Ovary (tissue), 9 donors: ENCODE results near the gene ALPK1. TPM values are rescaled to one million over a fixed set of nuclear protein-coding genes. Genes with fewer than 3 reads are reported as not detected.

ENCODE experiments used
- DNase-seq, 5 donors: peaks; one replicate each; pipeline ENCODE4 v3.0.0-alpha.2; 2019 to 2020
- H3K27ac ChIP-seq, 2 donors: fragments of 200-600 bp; one replicate each; pipeline versions ENCODE4 v1.5.1 to v1.8.0; 2019 to 2022
- H3K27me3 ChIP-seq: fragments of 200-600 bp; one replicate; pipeline ENCODE4 v1.8.0; 2022
- H3K36me3 ChIP-seq: fragments of 200-600 bp; sonication (generic); one replicate; pipeline ENCODE4 v1.5.1; 2019
- H3K4me1 ChIP-seq: one replicate; pipeline ENCODE4 v1.8.1; 2013; ENCODE audit warnings: mild to moderate bottlenecking, moderate library complexity; ENCODE audit not compliant: insufficient read depth
- H3K4me3 ChIP-seq: fragments of 200-600 bp; sonication (generic); one replicate; pipeline ENCODE4 v1.5.1; 2017
- H3K9me3 ChIP-seq, 2 donors: fragments of 200-600 bp in 1 of 2; sonication (generic) in 1 of 2; one replicate each; pipeline versions ENCODE4 v1.5.1 to v1.8.1; 2013 to 2019; ENCODE audit warnings: mild to moderate bottlenecking in 1 of 2, moderate library complexity in 1 of 2
- EP300 ChIP-seq: sonication (generic); formaldehyde crosslinking; IDR thresholded peaks from one replicate; pipeline ENCODE4 v1.6.1; 2017; ENCODE audit warnings: antibody characterized with exemption
- POLR2A ChIP-seq: fragments of 450-650 bp; IDR thresholded peaks from one replicate; pipeline ENCODE4 v1.6.1; 2017; ENCODE audit warnings: antibody characterized with exemption, mild to moderate bottlenecking, moderate library complexity
- WGBS, 3 donors: extraction: QIAGEN DNeasy Blood & Tissue Kit in 1 of 3; methylation state at CpG; one replicate each; pipeline versions ENCODE4 v1.1.5 to v1.1.7; 2013 to 2017; 5-methylcytosine and 5-hydroxymethylcytosine counted together
- intact Hi-C, 4 donors: fragments of 100-400 bp; cut with DNase I; formaldehyde crosslinking; loops; one replicate each; pipeline versions ENCODE4 v1.11.0 to v1.15.1; 2022 to 2023
- polyA plus RNA-seq, 2 donors: library from polyadenylated mRNA; stranded (reverse); fragments of 200-250 nt in 1 of 2; fragments of 350-450 nt in 1 of 2; fragmentation: Illumina TruSeq in 1 of 2; extraction: RNeasy Lipid Tissue Mini Kit (QIAGEN cat#74804) in 1 of 2; gene quantifications; one replicate each; pipeline ENCODE4 v1.2.3, GENCODE V29; 2013 to 2014
- total RNA-seq, 7 donors: library from RNA; depleted of rRNA in 2 of 7; stranded (reverse); fragments of >200 nt in 2 of 7; fragmentation: NEBNext Ultra II Directional in 3 of 7; extraction: Animal tissue kit (Norgen Biotek cat#: 25700) in 3 of 7; gene quantifications; one replicate each; pipeline versions ENCODE4 v1.1.0 to v1.2.4, GENCODE V29; 2016 to 2023
- TF ChIP-seq, protein P1 (sequence below), 3 donors: fragments of 450-650 bp in 2 of 3; fragments of 200-600 bp in 1 of 3; IDR thresholded peaks; one replicate each; pipeline versions ENCODE4 v1.5.1 to v1.8.0; 2016 to 2022; ENCODE audit warnings: antibody characterized with exemption in 3 of 3, mild to moderate bottlenecking in 1 of 3
- donor health status: DM: no; HTN: no; CAD: no; lungs with moderate emphysema.
- donor health status: DM: no; HTN: no; CAD: no.
- donor health status: Bipolar disorder and iron deficiency.
- donor health status: DM: yes; HTN: yes; CAD: no.
- donor health status: DM: no; HTN: no; CAD: no.
- donor health status: DM: yes; HTN: yes; CAD: no.

The ALPK1 gene
- total and polyA plus RNA-seq, 9 donors = 6.8 to 33.6 (median 21.3) TPM

- intact Hi-C loops = no loop called here
- 92 to 93% (median 92%) methylated on average over 3 of the region's 3 CpGs for WGBS, 3 donors
- no peaks in the 10 kb centered on the region for H3K9me3 ChIP-seq
- no peak for TF ChIP-seq EP300
- TF ChIP-seq, protein P1, sequence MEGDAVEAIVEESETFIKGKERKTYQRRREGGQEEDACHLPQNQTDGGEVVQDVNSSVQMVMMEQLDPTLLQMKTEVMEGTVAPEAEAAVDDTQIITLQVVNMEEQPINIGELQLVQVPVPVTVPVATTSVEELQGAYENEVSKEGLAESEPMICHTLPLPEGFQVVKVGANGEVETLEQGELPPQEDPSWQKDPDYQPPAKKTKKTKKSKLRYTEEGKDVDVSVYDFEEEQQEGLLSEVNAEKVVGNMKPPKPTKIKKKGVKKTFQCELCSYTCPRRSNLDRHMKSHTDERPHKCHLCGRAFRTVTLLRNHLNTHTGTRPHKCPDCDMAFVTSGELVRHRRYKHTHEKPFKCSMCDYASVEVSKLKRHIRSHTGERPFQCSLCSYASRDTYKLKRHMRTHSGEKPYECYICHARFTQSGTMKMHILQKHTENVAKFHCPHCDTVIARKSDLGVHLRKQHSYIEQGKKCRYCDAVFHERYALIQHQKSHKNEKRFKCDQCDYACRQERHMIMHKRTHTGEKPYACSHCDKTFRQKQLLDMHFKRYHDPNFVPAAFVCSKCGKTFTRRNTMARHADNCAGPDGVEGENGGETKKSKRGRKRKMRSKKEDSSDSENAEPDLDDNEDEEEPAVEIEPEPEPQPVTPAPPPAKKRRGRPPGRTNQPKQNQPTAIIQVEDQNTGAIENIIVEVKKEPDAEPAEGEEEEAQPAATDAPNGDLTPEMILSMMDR (IDR thresholded peaks at IDR 0.05) = no peak
- TF ChIP-seq POLR2A = no peak
- no peak overlapping the region for H3K4me3 ChIP-seq
- DNase-seq = no peak
- H3K27ac ChIP-seq = no peak overlapping the region
- H3K27me3 ChIP-seq = no peaks in the 10 kb centered on the region
- no peaks in the 10 kb centered on the region for H3K4me1 ChIP-seq
- H3K36me3 ChIP-seq = no peaks in the 10 kb centered on the region
Measured at GRCh38 chr4:112416464-112416863, 119.3 kb downstream of the ALPK1 start.

GRCh38 chr4:112418092-112418491, 120.9 kb downstream of the ALPK1 start:
- H3K9me3 ChIP-seq = no peaks in the 10 kb centered on the region
- no peaks in the 10 kb centered on the region for H3K36me3 ChIP-seq
- TF ChIP-seq POLR2A (no peak), EP300 (no peak)
- TF ChIP-seq, protein P1 (IDR thresholded peaks at IDR 0.05) = no peak
- H3K27me3 ChIP-seq = no peaks in the 10 kb centered on the region
- intact Hi-C loops = no loop called here
- DNase-seq = no peak
- no peaks in the 10 kb centered on the region for H3K4me1 ChIP-seq
- H3K4me3 ChIP-seq = no peak overlapping the region
- no peak overlapping the region for H3K27ac ChIP-seq
- 59 to 68% (median 61%) methylated on average over 10 of the region's 10 CpGs for WGBS, 3 donors

DNA sequence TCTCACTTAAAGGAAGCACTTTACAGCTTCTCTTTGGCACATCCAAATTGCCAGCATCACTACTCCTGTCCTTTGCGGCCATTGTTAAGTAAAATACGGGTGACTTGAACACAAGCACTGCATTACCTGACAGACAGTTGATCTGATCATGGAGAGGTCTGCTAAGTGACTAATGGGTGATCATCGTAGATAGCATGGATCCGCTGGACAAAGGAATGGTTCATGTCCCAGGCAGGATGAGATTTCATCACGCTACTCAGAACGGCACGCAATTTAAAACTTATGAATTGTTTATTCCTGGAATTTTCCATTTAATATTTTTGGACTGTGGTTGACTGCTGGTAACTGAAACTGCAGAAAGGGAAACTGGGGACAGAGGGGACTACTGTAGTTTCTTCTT, 124.7 kb downstream of the ALPK1 start:
- DNase-seq = no peak
- no peaks in the 10 kb centered on the region for H3K9me3 ChIP-seq
- no peak overlapping the region for H3K27ac ChIP-seq
- 94 to 97% (median 97%) methylated on average over 7 of the region's 7 CpGs for WGBS, 3 donors
- H3K27me3 ChIP-seq = no peaks in the 10 kb centered on the region
- TF ChIP-seq EP300 (no peak), POLR2A (no peak)
- TF ChIP-seq, protein P1 (IDR thresholded peaks at IDR 0.05) = no peak
- H3K4me3 ChIP-seq = no peak overlapping the region
- no peaks in the 10 kb centered on the region for H3K36me3 ChIP-seq
- intact Hi-C loops = no loop called here
- H3K4me1 ChIP-seq = no peaks in the 10 kb centered on the region

- Histone ChIP-seq H3K4me3 (no peak overlapping the region), H3K9me3 (no peaks in the 10 kb centered on the region), H3K4me1 (no peaks in the 10 kb centered on the region), H3K27me3 (no peaks in the 10 kb centered on the region), H3K36me3 (no peaks in the 10 kb centered on the region), H3K27ac (no peak overlapping the region)
- no peak for TF ChIP-seq EP300
- TF ChIP-seq, protein P1 (IDR thresholded peaks at IDR 0.05) = no peak
- TF ChIP-seq POLR2A = no peak
- no peak for DNase-seq
- WGBS, 3 donors = 73 to 89% (median 80%) methylated on average over 2 of the region's 2 CpGs
- intact Hi-C loops = no loop called here
Measured at GRCh38 chr4:112422644-112423043, 125.5 kb downstream of the ALPK1 start.
